ENCODE results near the gene NECAP2.

The NECAP2 gene

DNA sequence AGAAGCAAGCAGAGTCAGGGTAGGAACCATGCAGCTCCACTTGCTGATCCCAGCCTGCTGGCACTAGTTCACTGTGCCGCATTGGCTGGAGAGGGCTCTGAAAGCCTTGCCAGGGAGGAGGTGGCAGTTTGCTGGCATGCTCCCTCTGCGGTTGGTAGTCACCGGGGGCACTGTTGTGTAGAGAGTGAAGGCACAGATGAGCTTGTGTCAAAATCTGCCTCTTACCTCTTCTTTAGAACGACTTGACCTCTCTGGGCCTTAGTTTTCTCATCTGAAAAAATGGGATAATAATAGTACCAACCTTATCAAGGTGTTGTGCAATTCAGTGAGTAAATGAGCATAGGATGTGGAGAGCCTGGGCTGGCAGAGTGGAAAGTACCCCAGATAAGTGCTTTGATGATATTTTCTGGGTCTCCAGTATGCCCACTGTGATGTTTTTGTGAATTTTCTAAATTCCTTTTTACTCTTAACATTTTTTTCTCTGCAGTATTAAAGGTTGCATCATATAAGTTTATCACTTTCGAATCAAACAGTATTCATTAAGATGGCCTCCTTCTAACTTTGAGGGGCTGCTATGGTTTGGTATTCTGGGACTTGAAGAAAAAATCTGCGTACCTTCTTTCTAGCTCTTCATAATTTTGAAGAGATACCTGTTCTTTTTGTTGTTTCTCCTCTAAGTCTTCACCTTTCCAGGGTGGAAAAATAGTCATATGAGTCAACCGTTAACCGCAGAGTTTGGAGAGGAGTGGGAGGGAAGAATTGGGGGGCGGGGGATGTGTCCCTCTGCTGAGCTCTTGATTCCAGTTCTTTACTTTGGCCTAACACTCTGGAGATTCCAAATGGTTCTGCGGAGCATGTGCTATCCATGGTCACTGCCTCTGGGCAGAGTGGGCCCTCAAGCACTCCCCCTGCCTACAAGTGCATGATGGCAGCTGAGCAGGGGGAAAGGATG is 46.7 kb upstream of the NECAP2 start:
- no peaks in the 10 kb centered on the region for H3K27me3 ChIP-seq (ENCODE audit: insufficient read depth, poor library complexity, severe bottlenecking)
- TF ChIP-seq REST (IDR thresholded peaks at IDR 0.05; ENCODE audit: insufficient replicate concordance, low read depth), result no peak
- no peak for TF ChIP-seq GABPA (IDR thresholded peaks at IDR 0.05; ENCODE audit: low read depth)
- DNase-seq (ENCODE audit: low read depth in 1 of 2, low spot score in 1 of 2), result no peak
- H3K4me3 ChIP-seq (replicated peaks; ENCODE audit: insufficient read depth, low read length), result no peak overlapping the region
- no peak overlapping the region for H3K27ac ChIP-seq (replicated peaks)

DNA sequence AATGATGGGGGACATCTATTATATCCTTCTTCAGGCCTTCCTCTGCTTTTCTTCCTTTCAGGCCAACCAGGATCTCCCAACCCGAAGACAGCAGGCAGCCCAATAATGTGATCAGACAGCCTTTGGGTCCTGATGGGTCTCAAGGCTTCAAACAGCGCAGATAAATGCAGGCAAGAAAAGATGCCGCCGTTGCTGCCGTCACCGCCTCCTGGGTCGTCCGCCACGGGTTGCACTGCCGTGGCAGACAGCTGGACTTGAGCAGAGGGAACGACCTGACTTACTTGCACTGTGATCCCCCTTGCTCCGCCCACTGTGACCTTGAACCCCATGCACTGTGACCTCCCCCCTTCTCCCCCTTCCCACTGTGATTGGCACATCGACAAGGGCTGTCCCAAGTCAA is 45.5 kb upstream of the NECAP2 start:
- no peak for DNase-seq (ENCODE audit: low read depth in 1 of 2, low spot score in 1 of 2)
- no peak for TF ChIP-seq POLR2AphosphoS5 (IDR thresholded peaks at IDR 0.05; ENCODE audit: low read depth)
- TF ChIP-seq REST (IDR thresholded peaks at IDR 0.05; ENCODE audit: insufficient replicate concordance, low read depth), result no peak
- no peak for TF ChIP-seq SPI1 (IDR thresholded peaks at IDR 0.05; ENCODE audit: borderline replicate concordance, low read depth)
- no peak for TF ChIP-seq GABPA (IDR thresholded peaks at IDR 0.05; ENCODE audit: low read depth)
- no peak for TF ChIP-seq CTCF (IDR thresholded peaks at IDR 0.05; ENCODE audit: insufficient read depth, low read length)
- Histone ChIP-seq H3K4me3 (replicated peaks; ENCODE audit: insufficient read depth, low read length) (no peak overlapping the region), H3K27ac (replicated peaks) (no peak overlapping the region), H3K27me3 (ENCODE audit: insufficient read depth, poor library complexity, severe bottlenecking) (no peaks in the 10 kb centered on the region)

GRCh38 chr1:16396591-16396990 is 43.9 kb upstream of the NECAP2 start:
- TF ChIP-seq REST (IDR thresholded peaks at IDR 0.05; ENCODE audit: insufficient replicate concordance, low read depth) (no peak), SPI1 (IDR thresholded peaks at IDR 0.05; ENCODE audit: borderline replicate concordance, low read depth) (no peak), CTCF (IDR thresholded peaks at IDR 0.05; ENCODE audit: insufficient read depth, low read length) (no peak), GABPA (IDR thresholded peaks at IDR 0.05; ENCODE audit: low read depth) (no peak), POLR2AphosphoS5 (IDR thresholded peaks at IDR 0.05; ENCODE audit: low read depth) (no peak)
- Histone ChIP-seq H3K27me3 (ENCODE audit: insufficient read depth, poor library complexity, severe bottlenecking) (no peaks in the 10 kb centered on the region), H3K27ac (replicated peaks) (no peak overlapping the region), H3K4me3 (replicated peaks; ENCODE audit: insufficient read depth, low read length) (no peak overlapping the region)
- no peak for DNase-seq (ENCODE audit: low read depth in 1 of 2, low spot score in 1 of 2)
